Activated T-helper 1 cell treated with Interleukin-2 at 50 U/mL for 16 hours (primary cell): ENCODE results near the gene NEO1.
"Not testable (repeated sequence)": the region's sequence is repeated elsewhere in the genome, so short reads cannot be mapped to it uniquely, and the experiment has no call there.

Source experiments
- DNase-seq: peaks from one replicate; pipeline ENCODE4 v3.0.0-alpha.2; 2020; ENCODE audit warnings: low read depth

Gene NEO1

DNA sequence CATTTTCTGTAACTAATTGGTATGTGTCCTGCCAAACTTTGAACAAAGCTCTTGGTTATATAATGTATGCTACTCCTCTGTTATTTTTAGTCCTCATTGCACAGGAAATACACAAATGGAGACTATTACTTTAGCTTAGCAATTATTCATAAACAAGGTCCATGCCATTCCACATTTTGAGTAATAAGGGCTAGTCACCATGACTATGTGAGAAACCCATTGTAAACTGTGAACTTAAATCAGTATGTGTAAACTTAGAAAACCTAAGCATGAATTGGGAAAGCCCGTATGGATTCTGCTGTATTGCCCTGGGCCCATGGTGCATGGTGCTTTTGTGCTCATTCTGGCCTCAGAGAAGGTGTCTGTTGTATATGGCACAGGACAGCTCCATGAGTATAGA lies 216.2 kb downstream of the NEO1 start:
- no peak for DNase-seq

DNA sequence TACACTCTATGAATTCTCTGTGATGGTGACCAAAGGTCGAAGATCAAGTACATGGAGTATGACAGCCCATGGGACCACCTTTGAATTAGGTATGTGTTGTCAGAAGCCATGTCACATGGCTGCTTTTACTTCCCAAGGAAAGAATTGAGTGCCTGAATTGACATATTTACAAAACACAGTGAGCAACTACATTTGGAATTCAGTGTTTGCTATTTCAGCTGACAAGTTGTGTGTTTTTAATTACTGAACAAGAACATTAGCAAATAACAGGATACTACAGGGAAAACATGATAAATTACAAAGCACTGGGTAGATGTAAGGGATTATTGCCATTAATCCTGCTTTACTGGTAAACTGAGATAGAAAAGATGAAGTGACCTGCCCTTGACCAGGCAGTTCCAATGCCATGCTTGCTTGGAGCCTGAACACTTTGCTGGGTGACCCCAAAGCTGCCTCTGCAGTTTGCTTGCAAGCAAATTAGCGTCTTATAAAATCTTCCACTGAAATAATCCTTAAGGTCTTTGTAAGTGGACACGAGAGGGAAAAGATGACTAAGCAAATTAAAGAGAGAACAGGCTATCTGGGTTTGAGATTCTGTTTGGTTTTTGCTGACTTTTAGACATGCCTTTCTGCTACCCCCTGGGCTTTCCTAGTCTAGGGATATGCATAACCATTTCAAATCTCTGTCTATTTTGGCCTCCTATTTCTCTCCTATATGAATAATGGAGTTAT lies 218.3 kb downstream of the NEO1 start:
- DNase-seq, result no peak

DNA sequence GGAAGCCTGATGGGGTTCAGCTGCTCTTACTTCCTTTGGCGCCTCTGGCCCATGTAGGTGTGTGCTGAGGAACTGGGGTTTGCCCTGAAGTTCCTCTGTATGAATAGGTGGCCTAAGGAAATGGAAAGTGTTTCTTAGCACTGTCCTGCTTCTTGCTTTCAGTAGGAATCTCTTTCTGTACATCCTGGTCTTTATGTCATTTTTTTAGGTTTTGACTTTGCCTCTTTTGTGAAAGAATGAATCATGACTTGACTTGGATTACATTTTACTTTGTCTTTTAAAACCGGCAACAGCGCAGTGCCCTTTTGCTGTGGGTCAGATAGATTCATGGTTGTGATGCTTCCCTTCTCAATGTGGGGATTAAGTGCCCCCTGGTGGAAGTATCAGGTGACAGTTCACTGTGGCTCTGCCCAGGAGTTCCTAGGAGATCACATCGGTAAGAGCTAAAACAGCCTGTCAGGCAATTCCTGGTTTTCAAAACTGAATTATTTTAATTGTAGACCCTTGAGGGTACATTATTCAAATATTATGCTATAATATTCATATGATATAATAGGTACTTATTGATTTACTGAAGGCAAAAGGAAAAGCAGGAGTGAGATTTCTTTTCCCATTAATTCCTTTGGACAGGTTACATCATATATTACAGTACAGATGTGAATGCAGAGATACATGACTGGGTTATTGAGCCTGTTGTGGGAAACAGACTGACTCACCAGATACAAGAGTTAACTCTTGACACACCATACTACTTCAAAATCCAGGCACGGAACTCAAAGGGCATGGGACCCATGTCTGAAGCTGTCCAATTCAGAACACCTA lies 221.1 kb downstream of the NEO1 start:
- peak; percentile 2 for DNase-seq

DNA sequence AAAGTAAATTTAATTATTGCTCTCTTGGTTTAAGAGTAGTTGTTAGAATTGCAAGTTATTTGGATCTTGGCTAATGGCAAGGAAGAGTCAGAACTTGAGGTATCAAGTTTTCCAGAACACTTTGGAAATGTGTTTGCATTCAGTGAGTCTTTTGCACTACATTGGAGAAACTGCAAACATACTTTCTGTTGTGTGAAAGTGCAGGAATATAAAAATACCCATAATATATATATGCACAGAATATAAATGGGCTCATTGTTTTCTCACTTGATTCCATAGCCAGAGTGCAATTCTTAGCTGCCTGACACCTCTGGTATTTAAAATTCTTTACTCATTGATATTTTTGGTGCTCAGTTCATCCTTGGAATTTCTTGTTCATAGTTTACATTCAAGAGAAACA lies 223.6 kb downstream of the NEO1 start:
- no peak for DNase-seq

DNA sequence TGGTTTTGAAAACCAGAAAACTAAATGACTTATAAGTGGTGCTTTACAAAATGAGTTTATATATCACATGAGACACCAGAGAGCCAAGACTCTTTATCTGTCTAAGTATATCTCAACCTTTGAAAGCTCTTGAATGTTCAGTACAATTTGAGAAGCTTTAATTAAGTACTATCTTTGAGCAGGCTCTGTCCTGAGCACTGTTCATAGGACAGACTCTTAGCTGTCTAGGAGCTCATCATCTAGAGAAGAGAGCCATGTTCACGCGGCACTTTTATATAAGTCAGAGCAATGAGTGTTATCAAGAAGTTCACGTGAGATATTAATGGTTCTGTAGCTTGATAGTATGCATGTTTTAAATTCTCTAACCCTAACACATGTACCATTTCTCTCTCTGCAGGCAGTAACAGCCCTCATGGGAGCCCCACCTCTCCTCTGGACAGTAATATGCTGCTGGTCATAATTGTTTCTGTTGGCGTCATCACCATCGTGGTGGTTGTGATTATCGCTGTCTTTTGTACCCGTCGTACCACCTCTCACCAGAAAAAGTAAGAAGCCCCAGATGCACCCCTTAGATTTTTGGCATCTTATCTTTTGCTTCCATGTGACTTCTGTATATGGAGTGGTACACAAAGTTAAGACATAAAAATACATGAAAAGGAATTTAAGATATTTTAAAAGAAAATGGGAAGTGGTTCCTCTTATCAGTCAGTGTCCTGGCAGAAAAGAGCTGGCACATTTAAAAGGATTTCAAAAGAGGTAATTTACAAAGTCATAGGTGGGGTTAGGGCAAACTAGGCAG lies 230.5 kb downstream of the NEO1 start:
- no peak for DNase-seq

DNA sequence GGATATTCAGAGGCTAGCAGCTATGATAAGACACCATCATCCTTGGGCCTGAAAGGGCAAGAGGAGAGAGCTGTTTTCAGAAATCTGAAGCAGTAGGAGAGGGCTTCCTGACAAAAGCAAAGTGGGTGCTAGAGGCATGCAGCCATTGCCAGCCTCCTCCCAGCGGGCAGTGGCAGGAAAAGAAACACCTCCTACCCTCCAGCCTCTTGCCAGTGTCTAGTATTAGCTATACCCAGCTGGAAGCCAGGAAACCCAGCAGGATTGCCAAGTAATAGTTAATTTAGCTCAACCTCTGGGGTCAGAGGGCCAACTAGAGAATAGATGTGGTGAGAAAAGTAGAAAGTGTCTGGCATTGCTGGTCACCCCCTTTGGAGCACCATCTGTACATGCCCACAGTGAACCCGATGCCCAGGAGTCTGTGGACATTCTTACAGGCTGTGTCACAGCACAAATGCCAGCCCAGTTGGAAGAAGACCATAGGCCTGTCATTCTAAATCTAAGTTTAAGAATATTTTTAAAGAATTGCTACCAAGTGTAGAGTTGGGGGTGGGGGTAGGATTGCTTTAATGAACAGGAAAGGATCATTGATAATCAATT lies 231.2 kb downstream of the NEO1 start:
- DNase-seq, result no peak

DNA sequence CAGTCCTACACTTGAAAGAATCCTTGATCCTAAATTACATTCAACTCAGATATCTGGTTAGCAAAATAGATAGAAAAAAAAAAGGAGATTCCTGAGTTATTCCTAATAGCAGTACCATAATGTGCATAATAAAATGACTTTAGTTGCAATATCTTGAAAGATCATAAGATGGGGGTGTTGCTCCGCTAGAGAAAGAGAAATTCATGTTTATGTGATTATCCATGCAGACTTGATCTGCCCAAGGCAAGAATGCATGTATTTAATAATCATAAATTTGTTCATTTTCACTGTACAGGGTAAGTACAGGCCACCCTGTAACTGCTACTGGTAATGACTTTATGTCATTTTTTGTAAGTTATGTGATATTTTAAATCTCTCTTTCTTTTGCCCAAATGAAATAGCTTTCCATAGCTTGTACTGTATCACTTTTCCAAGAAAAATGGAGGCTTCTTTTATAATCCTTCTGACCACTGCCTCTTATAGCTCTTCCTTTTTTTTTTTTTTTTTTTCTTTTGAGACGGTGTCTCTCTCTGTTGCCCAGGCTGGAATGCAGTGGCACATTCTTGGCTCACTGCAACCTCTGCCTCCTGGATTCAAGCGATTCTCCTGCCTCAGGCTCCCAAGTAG lies 231.9 kb downstream of the NEO1 start:
- DNase-seq, result no peak

DNA sequence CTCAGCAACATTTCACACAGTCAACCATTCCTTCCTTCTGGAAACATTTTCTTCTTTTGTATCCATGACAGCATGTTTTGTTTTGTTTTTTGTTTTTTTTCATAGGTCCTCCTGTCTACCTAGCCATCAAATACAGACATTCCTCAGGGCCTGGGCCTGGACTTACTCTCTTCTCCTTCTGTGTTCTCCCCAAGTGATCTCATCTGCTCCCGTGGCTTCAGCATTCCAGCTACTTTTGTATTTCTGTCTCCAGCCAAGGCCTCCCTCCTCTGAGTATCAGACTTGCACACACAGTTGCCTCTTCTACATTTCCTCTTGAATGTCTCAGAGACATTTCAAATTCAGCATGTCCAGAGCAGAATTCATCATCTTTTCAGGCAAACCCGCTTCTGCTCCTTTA lies 234.0 kb downstream of the NEO1 start:
- DNase-seq, result no peak

DNA sequence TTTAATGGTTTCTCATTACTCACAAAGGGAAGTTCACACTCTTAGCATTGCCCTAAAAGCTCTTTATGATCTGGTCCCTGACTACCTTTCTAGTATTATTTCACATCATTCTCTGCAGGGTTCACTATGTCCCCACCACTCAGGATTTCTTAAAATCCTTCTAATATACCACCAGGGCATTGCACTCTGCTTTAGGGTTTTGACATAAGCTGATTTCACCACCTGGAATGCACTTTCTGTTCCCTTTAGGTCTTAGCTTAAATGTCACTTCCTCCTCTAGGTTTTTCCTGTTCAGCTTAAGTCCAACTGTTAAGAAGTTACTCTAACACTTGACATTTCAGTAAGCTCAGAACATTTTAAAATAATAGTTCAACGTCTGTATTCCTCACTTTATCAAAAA lies 234.8 kb downstream of the NEO1 start:
- no peak for DNase-seq

DNA sequence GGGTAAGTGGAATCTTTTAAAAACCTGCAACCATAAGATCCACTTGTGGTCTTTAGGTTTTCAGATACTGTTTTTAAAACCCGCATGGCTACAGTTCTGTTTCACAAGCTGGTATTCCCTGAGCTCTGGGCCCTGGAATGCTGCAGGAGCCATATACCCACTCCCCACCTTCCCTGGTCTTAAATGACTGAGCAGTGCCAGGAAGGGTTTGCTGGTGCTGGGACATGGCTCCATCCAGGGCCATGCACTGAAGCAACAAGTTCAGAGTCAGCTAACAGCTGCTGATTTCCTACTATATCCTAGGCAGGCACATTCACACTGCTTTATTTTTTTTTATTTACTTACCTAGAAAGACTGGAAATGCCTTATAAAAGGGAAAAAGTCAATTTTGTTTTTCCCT lies 239.2 kb downstream of the NEO1 start:
- DNase-seq, result no peak

DNA sequence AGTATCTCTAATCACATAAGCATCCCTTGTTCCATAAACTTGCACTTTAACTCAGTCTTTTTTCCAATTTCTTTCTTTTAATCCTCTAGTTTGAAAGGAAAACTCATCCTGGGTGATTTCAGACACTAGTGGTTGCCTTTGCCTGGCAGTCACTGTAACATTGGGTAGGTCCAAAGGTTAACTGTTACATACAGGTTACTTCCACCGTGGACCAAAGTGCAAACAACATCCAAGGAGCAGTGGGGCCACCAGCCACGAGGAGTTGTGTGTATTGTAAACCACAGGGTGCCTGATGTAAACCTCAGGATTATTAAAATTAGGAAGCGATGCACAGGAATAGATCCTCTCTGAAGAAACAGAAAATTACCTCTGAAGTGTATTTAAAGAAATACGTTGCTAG lies 241.5 kb downstream of the NEO1 start:
- no peak for DNase-seq

DNA sequence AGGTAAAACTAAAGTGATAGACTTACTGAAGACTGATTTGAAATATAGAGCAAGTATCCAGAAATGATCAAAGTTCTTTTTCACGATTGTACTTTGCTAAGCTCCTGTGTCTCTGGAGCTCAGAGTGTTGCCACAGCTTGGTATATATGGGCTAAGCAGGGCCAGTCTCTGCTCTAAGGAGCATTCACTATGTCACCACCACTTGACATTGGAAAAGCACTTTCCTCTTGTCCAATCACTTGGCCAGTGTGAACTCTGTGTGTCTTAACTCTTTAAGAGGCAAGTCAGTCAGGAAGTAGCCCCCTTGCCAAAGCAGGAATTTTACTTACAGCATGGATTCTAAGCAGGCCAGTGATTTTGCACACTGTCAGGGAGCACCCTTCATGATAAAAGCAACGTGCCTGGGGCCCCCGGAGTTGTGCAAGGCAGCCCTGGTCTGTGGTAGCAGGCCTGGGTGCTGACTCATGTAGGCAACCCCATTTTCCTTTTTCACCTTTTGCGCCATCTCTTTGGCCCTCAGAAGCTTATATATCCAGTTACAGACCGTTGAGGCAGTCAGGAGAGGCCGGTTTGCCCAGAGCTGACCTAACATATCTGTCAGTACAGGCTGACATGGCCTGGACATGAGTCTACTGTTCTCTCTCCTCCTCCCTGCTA lies 243.5 kb downstream of the NEO1 start:
- DNase-seq, result no peak

DNA sequence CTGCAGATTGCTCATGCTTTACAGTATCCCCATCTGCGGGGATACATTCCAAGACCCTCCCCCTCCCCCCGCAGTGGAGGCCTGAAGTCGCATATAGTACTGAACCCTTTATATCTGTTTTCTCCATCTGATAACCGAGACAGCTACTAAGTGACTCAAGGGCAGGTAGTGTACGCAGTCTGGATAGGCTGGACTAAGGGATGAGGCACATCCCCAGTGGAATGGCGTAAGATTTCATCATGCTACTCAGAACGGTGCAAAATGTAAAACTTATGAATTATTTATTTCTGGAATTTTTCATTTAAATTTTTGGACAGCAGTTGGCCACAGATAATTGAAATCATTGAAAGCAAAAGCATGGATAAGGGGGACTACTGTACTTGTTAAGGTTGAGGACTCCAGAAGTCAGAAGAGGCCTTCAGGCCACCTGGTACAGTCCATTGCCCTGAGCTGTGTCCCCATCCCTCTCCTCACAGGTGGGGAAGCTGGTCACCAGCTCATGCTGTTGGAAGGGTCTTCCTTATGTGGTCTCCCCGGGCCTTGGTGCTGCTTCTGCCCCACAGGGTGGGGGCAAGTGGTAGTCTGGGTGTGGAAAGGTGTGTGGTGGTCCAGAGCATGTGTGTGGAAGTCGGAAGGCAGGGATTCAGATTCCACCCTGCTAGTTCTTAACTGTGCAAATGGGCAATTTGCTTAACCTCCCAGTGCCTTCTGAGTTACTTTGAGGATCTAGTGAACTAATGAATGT lies 244.5 kb downstream of the NEO1 start:
- DNase-seq, result no peak

DNA sequence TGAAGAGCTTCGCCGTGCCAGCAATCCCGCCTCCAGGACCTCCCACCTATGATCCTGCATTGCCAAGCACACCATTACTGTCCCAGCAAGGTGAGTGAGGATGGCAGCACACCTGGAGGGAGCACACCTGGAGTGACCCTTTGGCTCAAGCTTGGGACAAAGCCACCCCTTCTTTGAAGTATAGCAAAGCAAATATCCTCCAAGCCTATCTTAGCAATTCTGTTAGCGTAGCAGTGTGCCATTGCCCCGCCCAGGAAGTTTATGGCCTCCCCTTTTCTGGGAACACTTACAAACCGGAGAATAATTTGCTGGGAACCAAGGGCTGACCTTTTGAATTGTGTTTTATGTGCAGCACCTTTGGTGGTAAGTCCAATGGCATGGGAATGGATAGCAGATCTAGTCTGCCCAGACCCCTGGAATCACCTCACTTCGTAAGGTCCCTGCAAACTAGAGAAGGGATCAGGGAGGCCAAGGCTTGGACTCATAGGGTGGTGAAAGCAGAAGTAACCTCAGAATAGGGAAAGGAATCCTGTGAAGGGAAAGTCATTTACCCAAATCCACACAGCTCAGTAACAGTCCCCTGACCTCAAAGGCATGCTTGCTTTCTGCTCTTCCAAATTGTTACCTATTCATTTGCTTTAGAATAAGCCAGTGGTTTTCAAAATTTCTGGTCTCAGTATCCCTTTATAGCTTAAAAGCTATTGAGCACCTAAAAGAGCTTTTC lies 246.4 kb downstream of the NEO1 start:
- no peak for DNase-seq

DNA sequence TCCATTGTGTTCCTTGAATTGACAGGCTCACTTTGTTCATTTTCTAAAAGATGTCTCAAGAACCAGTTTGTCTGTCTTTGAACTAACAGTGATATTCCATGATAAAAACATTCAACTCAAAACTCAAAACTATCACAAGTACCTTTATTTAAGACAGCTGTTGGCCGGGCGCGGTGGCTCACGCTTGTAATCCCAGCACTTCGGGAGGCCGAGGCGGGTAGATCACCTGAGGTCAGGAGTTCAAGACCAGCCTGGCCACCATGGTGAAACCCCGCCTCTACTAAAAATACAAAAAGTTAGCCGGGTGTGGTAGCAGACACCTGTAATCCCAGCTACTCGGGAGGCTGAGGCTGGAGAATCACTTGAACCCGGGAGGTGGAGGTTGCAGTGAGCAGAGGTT lies 248.0 kb downstream of the NEO1 start:
- DNase-seq, result not testable (repeated sequence)

DNA sequence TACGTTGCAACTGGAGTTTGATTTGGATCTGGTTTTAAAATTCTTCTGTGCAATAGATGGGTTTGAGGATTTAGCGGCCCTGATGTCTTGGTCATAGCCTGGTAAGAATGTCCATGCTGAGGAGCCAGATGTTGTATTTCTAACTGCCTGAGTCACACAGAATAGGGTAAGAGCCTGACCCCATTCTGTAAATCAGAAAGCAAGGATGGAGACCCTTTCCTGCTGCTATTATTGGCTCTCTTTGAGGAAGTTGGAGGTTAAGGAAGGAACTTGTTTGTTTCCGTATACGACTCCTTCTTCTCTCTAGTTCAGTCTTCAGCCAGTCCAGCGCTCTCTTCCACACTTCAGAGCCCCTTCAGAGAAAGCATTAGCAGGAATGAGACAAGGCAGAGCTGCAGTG lies 251.4 kb downstream of the NEO1 start:
- DNase-seq, result no peak

DNA sequence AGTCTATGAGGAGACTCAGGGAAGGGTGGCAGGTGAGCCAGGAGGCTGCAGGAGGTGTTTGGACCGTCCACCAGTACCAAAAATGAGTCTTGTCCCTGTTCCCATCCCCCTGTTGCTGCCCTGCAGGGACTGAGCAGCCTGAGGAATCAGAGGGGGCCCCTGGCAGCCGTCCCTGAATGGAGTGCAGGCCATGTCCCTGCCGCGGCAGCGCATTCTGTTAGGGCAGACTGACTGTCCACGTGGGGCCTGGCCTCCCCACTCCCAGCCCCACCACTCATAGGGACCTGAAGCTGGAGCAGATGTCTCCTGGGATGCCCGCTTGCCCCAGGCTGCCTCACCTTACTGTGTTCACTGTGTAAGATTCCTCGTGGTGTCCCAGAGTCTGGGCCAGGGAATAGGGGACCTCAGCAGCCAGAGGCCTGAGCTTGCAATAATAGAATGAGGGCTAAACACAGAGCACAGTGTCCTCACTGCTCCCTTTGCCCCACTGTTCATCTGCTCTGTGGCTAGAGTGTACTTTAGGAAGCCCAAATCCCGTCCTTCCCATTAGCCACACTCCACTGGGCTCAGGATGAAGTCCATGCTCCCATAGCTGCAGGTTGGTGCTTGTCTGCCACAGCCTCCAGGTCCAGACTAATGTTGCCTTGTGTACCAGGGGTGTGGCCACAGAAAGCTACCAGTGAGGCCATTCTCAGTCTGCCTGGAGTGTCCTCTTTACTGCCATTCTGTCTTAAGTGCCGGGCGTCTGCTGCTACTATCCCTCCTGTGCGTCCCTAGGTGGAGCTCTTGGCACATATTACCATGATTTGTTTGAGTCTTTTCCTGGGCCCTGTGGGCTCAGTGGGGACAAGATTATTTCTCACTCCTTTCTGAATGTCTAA lies 253.3 kb downstream of the NEO1 start:
- DNase-seq, result no peak

DNA sequence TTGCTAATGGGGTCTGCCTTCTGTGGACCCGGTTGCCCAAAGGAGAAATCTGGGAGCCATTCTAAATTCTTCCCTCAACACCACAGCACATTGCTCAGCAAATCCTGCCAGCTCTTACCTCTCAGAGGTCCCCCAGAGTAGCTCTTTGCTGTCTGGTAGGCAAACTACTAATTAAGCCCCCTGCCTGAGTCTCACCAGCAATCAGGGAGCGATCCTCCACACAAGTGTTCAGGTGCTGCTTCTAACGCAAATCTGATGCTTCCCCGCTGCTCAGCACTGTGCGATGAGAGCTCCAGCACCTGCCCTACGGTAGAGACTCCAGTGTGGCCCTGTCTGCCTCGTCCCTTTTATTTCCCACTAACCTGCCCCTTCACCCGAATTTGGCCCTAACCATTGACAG lies 256.0 kb downstream of the NEO1 start:
- DNase-seq, result no peak

DNA sequence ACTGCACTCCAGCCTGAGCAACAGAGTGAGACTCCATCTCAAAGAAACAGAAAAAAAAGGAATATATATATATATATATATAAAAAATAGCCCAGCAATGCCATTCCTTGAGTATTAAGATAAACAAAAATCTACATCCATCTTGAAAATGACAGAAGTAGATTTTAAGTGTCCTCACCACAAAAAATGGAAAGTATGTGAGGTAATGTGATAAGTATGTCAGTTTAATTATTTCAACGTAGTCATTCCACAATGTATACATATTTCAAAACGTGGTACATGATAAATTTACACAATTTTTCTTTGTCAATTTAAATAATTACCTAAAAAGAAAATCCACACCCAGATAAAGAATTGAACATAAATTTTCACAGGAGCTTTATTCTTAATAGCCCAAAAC lies 261.6 kb downstream of the NEO1 start:
- no peak for DNase-seq
